LNCAP (cell line): ENCODE measurements around the gene PINLYP.

Experiments
- TF ChIP-seq, protein P1 (sequence below): fragments of 450-650 bp; IDR thresholded peaks from 2 replicates; pipeline ENCODE4 v1.5.1; 2017; ENCODE audit warnings: mild to moderate bottlenecking

The PINLYP gene

DNA sequence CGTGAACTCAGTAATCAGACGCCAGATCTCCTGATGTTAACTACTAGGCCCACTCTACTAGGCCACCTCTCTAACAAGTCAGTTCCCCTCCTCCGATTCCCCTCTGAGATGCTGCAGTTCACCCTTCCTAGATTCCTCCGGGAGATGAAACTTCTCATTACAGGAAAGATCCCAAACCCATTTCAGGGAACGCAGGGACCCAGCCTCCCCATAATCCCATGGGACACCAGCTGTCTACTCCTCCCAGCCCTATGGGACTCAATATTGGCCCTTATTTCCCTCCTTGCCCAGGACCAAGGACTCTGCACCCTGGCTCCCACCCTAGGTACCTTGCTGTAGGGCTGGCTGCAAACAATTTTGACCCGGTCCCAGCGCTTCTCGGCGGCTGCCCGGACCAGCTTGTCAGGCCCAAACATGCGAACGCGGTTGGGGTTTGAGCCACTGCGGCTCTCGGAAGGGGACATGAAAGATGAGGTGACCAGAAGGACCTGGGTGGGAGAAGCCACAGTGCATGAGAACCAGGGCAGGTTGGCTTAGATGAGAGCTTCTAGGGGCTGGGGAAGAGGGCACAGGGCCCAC, 21.2 kb upstream of the PINLYP start:
- TF ChIP-seq, protein P1, sequence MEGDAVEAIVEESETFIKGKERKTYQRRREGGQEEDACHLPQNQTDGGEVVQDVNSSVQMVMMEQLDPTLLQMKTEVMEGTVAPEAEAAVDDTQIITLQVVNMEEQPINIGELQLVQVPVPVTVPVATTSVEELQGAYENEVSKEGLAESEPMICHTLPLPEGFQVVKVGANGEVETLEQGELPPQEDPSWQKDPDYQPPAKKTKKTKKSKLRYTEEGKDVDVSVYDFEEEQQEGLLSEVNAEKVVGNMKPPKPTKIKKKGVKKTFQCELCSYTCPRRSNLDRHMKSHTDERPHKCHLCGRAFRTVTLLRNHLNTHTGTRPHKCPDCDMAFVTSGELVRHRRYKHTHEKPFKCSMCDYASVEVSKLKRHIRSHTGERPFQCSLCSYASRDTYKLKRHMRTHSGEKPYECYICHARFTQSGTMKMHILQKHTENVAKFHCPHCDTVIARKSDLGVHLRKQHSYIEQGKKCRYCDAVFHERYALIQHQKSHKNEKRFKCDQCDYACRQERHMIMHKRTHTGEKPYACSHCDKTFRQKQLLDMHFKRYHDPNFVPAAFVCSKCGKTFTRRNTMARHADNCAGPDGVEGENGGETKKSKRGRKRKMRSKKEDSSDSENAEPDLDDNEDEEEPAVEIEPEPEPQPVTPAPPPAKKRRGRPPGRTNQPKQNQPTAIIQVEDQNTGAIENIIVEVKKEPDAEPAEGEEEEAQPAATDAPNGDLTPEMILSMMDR = no peak

GRCh38 chr19:43555185-43555770, 20.3 kb upstream of the PINLYP start:
- TF ChIP-seq, protein P1 = peak; percentile 56

DNA sequence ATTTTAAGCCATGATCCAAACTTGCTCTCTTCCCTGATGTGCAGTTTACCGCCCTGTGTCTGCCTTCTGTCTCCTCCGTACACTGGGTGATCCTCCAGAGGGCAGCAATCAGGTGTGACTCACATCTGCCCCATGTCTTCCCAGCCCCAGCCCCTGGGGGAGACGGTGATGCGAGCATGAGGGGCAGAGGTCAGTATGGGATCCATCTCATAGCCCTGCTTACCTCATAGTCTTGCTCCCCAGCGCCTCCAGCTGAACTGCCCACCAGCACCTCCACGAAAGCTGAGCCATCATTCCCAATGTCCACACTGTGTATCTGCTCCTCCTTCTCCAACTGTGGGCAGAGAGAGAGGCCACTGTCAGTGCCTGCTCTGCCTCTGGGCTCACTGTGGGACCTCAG, 14.9 kb upstream of the PINLYP start:
- TF ChIP-seq, protein P1 = no peak

- TF ChIP-seq, protein P1 = no peak
These were observed 14.2 kb upstream of the PINLYP start for GRCh38 chr19:43561139-43561970.

- TF ChIP-seq, protein P1 = no peak
These were observed 13.3 kb upstream of the PINLYP start for GRCh38 chr19:43562226-43562697.

DNA sequence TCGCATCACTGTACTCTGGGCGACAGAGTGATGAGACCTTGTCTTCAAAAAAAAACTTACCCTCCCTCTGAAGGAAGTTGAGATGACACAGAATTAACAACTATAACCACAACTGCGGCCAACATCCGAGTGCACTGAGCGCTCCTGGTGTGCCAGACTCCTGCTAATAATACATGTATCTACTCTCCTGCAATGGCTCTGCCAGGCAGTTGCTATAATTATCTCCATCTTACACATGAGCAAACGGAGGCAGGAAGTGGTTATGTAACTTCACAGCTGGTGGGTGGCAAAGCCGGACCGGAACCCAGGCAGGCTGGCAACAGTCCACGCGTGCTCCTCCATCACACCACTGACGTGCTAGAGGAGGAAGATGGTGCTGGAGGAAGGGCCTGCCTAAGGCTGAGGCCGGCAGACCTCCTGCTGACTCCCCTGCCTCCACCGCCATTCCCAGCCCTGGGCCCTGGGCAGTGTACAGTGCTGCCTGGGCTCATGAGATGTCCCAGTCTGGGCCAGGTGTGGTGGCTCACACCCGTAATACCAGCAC, 12.8 kb upstream of the PINLYP start:
- TF ChIP-seq, protein P1 = no peak

- TF ChIP-seq, protein P1 = no peak
These were observed 11.7 kb upstream of the PINLYP start for GRCh38 chr19:43563816-43564457.
